Fibroblast of lung (primary cell): ENCODE data around the gene MBD5.

ENCODE experiments used
- EZH2 ChIP-seq: IDR thresholded peaks from 2 replicates; pipeline ENCODE4 v1.5.1; 2012; ENCODE audit warnings: low read length, control low read depth, mild to moderate bottlenecking; ENCODE audit errors: missing control alignments
- TF ChIP-seq, protein P1 (sequence below), 2 donors: IDR thresholded peaks in 1 of 2; conservative IDR thresholded peaks in 1 of 2; 1 replicate in 1 of 2; 2 replicates in 1 of 2; pipeline ENCODE4 v1.5.1; 2011 to 2012; ENCODE audit warnings: low read length in 2 of 2, control low read depth in 1 of 2, inconsistent platforms in 1 of 2, low read depth in 1 of 2, mild to moderate bottlenecking in 1 of 2

DNA sequence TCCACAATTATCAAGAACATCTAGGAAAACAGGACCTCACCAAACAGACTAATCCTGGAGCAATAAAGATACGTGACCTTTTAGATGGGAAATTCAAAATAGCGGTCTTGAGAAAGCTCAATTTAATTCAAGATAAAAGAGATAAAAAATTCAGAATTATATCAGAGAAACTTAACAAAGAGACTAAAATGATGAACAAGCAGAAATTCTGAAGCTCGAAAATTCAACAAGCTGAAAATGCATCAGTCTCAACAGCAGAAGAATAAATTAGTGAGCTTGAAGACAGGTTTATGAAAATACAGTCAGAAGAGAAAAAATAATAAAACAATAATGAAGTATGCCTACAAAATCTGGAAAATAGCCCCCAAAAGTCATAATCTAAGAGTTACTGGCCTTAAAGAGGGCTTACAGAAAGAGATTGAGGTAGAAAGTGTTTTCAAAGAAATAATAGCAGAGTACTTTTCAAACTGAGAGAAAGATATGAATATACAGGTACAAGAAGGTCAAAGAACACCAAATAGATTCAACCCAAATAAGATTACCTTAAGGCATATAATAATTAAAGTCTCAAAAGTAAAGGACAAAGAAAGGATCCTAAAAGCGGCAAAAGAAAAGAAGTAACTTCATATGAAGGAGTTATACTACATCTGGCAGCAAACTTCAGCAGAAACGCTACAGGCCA lies 13.5 kb upstream of the MBD5 start:
- no peak for TF ChIP-seq EZH2
- TF ChIP-seq, protein P1, sequence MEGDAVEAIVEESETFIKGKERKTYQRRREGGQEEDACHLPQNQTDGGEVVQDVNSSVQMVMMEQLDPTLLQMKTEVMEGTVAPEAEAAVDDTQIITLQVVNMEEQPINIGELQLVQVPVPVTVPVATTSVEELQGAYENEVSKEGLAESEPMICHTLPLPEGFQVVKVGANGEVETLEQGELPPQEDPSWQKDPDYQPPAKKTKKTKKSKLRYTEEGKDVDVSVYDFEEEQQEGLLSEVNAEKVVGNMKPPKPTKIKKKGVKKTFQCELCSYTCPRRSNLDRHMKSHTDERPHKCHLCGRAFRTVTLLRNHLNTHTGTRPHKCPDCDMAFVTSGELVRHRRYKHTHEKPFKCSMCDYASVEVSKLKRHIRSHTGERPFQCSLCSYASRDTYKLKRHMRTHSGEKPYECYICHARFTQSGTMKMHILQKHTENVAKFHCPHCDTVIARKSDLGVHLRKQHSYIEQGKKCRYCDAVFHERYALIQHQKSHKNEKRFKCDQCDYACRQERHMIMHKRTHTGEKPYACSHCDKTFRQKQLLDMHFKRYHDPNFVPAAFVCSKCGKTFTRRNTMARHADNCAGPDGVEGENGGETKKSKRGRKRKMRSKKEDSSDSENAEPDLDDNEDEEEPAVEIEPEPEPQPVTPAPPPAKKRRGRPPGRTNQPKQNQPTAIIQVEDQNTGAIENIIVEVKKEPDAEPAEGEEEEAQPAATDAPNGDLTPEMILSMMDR (conservative IDR thresholded peaks at IDR 0.05 in 1 of 2, IDR thresholded peaks at IDR 0.05 in 1 of 2; ENCODE audit: low read depth in 1 of 2, low read length in 2 of 2), result no peak
